ENCODE data around the gene COX6A2. TPM values are rescaled to one million over a fixed set of nuclear protein-coding genes. Genes with fewer than 3 reads are reported as not detected.

The COX6A2 gene
- total and polyA plus RNA-seq, 2 experiments from 2014 or later, result not detected

GRCh38 chr16:31411024-31411844 lies 16.9 kb downstream of the COX6A2 start:
- peak; percentile 6 for DNase-seq
- Histone ChIP-seq H3F3A (ENCODE audit: insufficient read depth) (no peaks in the 10 kb centered on the region), H2AFZ (no peak overlapping the region), H3K4me2 (ENCODE audit: unreplicated experiment) (no peak overlapping the region), H3K9me2 (ENCODE audit: insufficient read depth) (no peaks in the 10 kb centered on the region), H3K4me3 (no peak overlapping the region), H3K9me3 (ENCODE audit: low read depth) (no peaks in the 10 kb centered on the region), H3K36me3 (ENCODE audit: low read depth) (no peaks in the 10 kb centered on the region), H4K20me1 (ENCODE audit: insufficient read depth) (no peaks in the 10 kb centered on the region), H3K79me2 (ENCODE audit: insufficient read depth) (no peaks in the 10 kb centered on the region), H3K4me1 (ENCODE audit: insufficient read depth) (0 out of 2 replicates have a peak, but pooled peaks cover 4% of the 10 kb centered on the region), H3K9ac (no peak overlapping the region), H3K27me3 (replicated peaks; ENCODE audit: insufficient read depth) (no peaks in the 10 kb centered on the region), H3K27ac (no peak overlapping the region)
- TF ChIP-seq EZH2 (IDR thresholded peaks at IDR 0.05; ENCODE audit: insufficient read depth, poor library complexity, severe bottlenecking), result no peak
- TF ChIP-seq EZH2phosphoT487 (IDR thresholded peaks at IDR 0.05; ENCODE audit: insufficient read depth, low read depth), result no peak
- 64 to 69% methylated on average over 15 to 17 of the region's 22 CpGs for WGBS, 2 experiments (ENCODE audit: low coverage in 1 of 2, low lambda C conversion rate in 2 of 2, missing lambda C conversion rate in 2 of 2)
- in situ Hi-C loops (cut with MboI), result no loop called here

GRCh38 chr16:31410082-31410481 lies 18.1 kb downstream of the COX6A2 start:
- TF ChIP-seq EZH2 (IDR thresholded peaks at IDR 0.05; ENCODE audit: insufficient read depth, poor library complexity, severe bottlenecking) (no peak), EZH2phosphoT487 (IDR thresholded peaks at IDR 0.05; ENCODE audit: insufficient read depth, low read depth) (no peak)
- Histone ChIP-seq H3K4me3 (no peak overlapping the region), H3K79me2 (ENCODE audit: insufficient read depth) (no peaks in the 10 kb centered on the region), H3K36me3 (ENCODE audit: low read depth) (no peaks in the 10 kb centered on the region), H3K9me2 (ENCODE audit: insufficient read depth) (no peaks in the 10 kb centered on the region), H4K20me1 (ENCODE audit: insufficient read depth) (no peaks in the 10 kb centered on the region), H3K27ac (no peak overlapping the region), H3K27me3 (replicated peaks; ENCODE audit: insufficient read depth) (no peaks in the 10 kb centered on the region), H2AFZ (no peak overlapping the region), H3K9ac (no peak overlapping the region), H3K9me3 (ENCODE audit: low read depth) (no peaks in the 10 kb centered on the region), H3K4me2 (ENCODE audit: unreplicated experiment) (no peak overlapping the region), H3K4me1 (ENCODE audit: insufficient read depth) (0 out of 2 replicates have a peak, but pooled peaks cover 4% of the 10 kb centered on the region), H3F3A (ENCODE audit: insufficient read depth) (no peaks in the 10 kb centered on the region)
- no peak for DNase-seq
- WGBS, 2 experiments (ENCODE audit: low coverage in 1 of 2, low lambda C conversion rate in 2 of 2, missing lambda C conversion rate in 2 of 2), result 74 to 77% methylated on average over 8 to 9 of the region's 9 CpGs
- in situ Hi-C loops (cut with MboI), result no loop called here

- H3K27me3 ChIP-seq (replicated peaks; ENCODE audit: insufficient read depth), result no peaks in the 10 kb centered on the region
- H3K9ac ChIP-seq, result no peak overlapping the region
- TF ChIP-seq EZH2 (IDR thresholded peaks at IDR 0.05; ENCODE audit: insufficient read depth, poor library complexity, severe bottlenecking), result no peak
- TF ChIP-seq EZH2phosphoT487 (IDR thresholded peaks at IDR 0.05; ENCODE audit: insufficient read depth, low read depth), result no peak
- peak; percentile 60 for DNase-seq
- no peak overlapping the region for H3K4me3 ChIP-seq
- no peaks in the 10 kb centered on the region for H3K36me3 ChIP-seq (ENCODE audit: low read depth)
- no peaks in the 10 kb centered on the region for H3K9me3 ChIP-seq (ENCODE audit: low read depth)
- H3K9me2 ChIP-seq (ENCODE audit: insufficient read depth), result no peaks in the 10 kb centered on the region
- H4K20me1 ChIP-seq (ENCODE audit: insufficient read depth), result no peaks in the 10 kb centered on the region
- H3K4me2 ChIP-seq (ENCODE audit: unreplicated experiment), result no peak overlapping the region
- in situ Hi-C loops (cut with MboI), result no loop called here
- H2AFZ ChIP-seq, result no peak overlapping the region
- H3K27ac ChIP-seq, result no peak overlapping the region
- 27 to 31% methylated on average over 3 of the region's 3 CpGs for WGBS, 2 experiments (ENCODE audit: low coverage in 1 of 2, low lambda C conversion rate in 2 of 2, missing lambda C conversion rate in 2 of 2)
- H3K79me2 ChIP-seq (ENCODE audit: insufficient read depth), result no peaks in the 10 kb centered on the region
- H3F3A ChIP-seq (ENCODE audit: insufficient read depth), result no peaks in the 10 kb centered on the region
- 0 out of 2 replicates have a peak, but pooled peaks cover 4% of the 10 kb centered on the region for H3K4me1 ChIP-seq (ENCODE audit: insufficient read depth)
Observed at GRCh38 chr16:31409433-31409832, 18.7 kb downstream of the COX6A2 start.

GRCh38 chr16:31407406-31407805 lies 20.8 kb downstream of the COX6A2 start:
- Histone ChIP-seq H3K4me3 (no peak overlapping the region), H3K36me3 (ENCODE audit: low read depth) (no peaks in the 10 kb centered on the region), H3K4me1 (ENCODE audit: insufficient read depth) (peaks cover 12% of the 10 kb centered on the region), H4K20me1 (ENCODE audit: insufficient read depth) (no peaks in the 10 kb centered on the region), H3K9me2 (ENCODE audit: insufficient read depth) (no peaks in the 10 kb centered on the region), H3K79me2 (ENCODE audit: insufficient read depth) (no peaks in the 10 kb centered on the region), H3K4me2 (ENCODE audit: unreplicated experiment) (no peak overlapping the region), H2AFZ (no peak overlapping the region), H3K9ac (no peak overlapping the region), H3F3A (ENCODE audit: insufficient read depth) (0 out of 2 replicates have a peak, but pooled peaks cover 5% of the 10 kb centered on the region), H3K27ac (no peak overlapping the region), H3K9me3 (ENCODE audit: low read depth) (no peaks in the 10 kb centered on the region), H3K27me3 (replicated peaks; ENCODE audit: insufficient read depth) (no peaks in the 10 kb centered on the region)
- WGBS, 2 experiments (ENCODE audit: low coverage in 1 of 2, low lambda C conversion rate in 2 of 2, missing lambda C conversion rate in 2 of 2), result 59 to 71% methylated on average over 8 of the region's 8 CpGs
- no peak for TF ChIP-seq EZH2phosphoT487 (IDR thresholded peaks at IDR 0.05; ENCODE audit: insufficient read depth, low read depth)
- TF ChIP-seq EZH2 (IDR thresholded peaks at IDR 0.05; ENCODE audit: insufficient read depth, poor library complexity, severe bottlenecking), result no peak
- in situ Hi-C loops (cut with MboI), result no loop called here
- no peak for DNase-seq

Data from GM23248 (cell line).